ENCODE results near the gene UPF2. TPM values are rescaled to one million over a fixed set of nuclear protein-coding genes. Genes with fewer than 3 reads are reported as not detected.
A peak's percentile ranks its signal among the peaks of the same experiment; 100 is the strongest.

Gene UPF2
- total and polyA plus RNA-seq, 2 of the 13 experiments (the other 11 are each of a cell fraction or from before 2014, with no cell fraction given) = 6.2 to 14.5 TPM

DNA sequence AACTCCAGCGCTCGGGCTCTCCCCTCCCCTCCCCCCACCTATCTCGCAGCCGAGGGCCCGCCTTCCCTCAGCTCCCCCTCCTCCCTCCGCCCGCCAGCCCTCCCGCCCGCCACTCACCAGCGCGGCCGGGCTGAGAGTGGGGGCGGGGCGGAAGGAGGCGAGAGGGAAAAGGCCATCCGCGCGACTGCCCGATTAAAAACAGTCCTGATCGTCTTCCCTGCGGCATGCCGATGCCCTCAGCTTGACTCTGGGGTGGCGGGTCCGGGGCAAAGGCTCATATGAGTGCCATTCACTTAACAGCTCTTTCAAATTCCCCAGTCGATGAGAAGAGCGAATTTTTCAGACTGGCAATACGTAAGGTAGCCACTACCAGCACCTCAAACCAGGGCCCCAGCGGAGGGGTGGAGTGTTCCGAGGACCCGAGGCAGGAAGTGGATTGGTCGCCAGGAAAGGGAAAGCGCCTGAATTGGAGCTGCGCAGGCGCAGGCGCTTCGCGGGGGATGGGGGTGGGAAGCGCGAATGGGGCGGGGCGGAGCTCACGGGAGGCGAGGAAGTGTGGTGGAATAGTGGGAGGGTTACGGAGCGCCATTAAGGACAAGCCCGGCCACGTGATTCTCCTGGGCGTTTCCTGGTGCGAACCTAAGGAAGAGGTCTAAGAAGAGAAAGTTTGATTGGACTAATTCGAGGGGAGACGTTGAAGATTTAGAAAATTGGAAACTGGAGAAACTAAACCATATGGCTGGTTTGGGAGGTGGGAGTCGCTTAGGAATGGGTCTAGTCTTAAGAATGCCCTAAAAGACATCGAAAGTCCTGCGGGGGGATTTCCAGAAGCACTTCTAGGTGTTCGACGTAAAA lies at the start of gene UPF2 (continued):
- TF ChIP-seq, protein P1, sequence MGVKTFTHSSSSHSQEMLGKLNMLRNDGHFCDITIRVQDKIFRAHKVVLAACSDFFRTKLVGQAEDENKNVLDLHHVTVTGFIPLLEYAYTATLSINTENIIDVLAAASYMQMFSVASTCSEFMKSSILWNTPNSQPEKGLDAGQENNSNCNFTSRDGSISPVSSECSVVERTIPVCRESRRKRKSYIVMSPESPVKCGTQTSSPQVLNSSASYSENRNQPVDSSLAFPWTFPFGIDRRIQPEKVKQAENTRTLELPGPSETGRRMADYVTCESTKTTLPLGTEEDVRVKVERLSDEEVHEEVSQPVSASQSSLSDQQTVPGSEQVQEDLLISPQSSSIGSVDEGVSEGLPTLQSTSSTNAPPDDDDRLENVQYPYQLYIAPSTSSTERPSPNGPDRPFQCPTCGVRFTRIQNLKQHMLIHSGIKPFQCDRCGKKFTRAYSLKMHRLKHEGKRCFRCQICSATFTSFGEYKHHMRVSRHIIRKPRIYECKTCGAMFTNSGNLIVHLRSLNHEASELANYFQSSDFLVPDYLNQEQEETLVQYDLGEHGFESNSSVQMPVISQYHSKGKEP (CRISPR knock-in tag; IDR thresholded peaks at IDR 0.05) = no peak
- TF ChIP-seq PRMT3 (CRISPR knock-in tag; IDR thresholded peaks at IDR 0.05; ENCODE audit: borderline replicate concordance, low read depth) = no peak
- TF ChIP-seq, protein P2, sequence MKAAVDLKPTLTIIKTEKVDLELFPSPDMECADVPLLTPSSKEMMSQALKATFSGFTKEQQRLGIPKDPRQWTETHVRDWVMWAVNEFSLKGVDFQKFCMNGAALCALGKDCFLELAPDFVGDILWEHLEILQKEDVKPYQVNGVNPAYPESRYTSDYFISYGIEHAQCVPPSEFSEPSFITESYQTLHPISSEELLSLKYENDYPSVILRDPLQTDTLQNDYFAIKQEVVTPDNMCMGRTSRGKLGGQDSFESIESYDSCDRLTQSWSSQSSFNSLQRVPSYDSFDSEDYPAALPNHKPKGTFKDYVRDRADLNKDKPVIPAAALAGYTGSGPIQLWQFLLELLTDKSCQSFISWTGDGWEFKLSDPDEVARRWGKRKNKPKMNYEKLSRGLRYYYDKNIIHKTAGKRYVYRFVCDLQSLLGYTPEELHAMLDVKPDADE (CRISPR knock-in tag; IDR thresholded peaks at IDR 0.05) = no peak
- TF ChIP-seq, protein P3, sequence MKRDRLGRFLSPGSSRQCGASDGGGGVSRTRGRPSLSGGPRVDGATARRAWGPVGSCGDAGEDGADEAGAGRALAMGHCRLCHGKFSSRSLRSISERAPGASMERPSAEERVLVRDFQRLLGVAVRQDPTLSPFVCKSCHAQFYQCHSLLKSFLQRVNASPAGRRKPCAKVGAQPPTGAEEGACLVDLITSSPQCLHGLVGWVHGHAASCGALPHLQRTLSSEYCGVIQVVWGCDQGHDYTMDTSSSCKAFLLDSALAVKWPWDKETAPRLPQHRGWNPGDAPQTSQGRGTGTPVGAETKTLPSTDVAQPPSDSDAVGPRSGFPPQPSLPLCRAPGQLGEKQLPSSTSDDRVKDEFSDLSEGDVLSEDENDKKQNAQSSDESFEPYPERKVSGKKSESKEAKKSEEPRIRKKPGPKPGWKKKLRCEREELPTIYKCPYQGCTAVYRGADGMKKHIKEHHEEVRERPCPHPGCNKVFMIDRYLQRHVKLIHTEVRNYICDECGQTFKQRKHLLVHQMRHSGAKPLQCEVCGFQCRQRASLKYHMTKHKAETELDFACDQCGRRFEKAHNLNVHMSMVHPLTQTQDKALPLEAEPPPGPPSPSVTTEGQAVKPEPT (CRISPR knock-in tag; IDR thresholded peaks at IDR 0.05; ENCODE audit: low read depth) = no peak
- TF ChIP-seq MXD4 (CRISPR knock-in tag; IDR thresholded peaks at IDR 0.05) = peak; percentile 48; the same call in 1 of the 2 replicates
- no peak for TF ChIP-seq HNRNPH1 (optimal IDR thresholded peaks at IDR 0.05; ENCODE audit: low read depth, low read length)
- no peak for TF ChIP-seq ZNF282 (IDR thresholded peaks at IDR 0.05; ENCODE audit: partially characterized antibody)
- TF ChIP-seq SOX5 (CRISPR knock-in tag; IDR thresholded peaks at IDR 0.05; ENCODE audit: borderline replicate concordance) = 0 out of 2 replicates have a peak, but pooled peaks have one; percentile 10
- TF ChIP-seq ZSCAN12 (CRISPR knock-in tag; IDR thresholded peaks at IDR 0.05) = no peak
- TF ChIP-seq JDP2 (CRISPR knock-in tag; IDR thresholded peaks at IDR 0.05; ENCODE audit: borderline replicate concordance) = no peak
- no peak for TF ChIP-seq ZNF660 (CRISPR knock-in tag; IDR thresholded peaks at IDR 0.05; ENCODE audit: borderline replicate concordance, low read depth)
- no peak for TF ChIP-seq REXO4 (CRISPR knock-in tag; IDR thresholded peaks at IDR 0.05; ENCODE audit: borderline replicate concordance)
- TF ChIP-seq, protein P4, sequence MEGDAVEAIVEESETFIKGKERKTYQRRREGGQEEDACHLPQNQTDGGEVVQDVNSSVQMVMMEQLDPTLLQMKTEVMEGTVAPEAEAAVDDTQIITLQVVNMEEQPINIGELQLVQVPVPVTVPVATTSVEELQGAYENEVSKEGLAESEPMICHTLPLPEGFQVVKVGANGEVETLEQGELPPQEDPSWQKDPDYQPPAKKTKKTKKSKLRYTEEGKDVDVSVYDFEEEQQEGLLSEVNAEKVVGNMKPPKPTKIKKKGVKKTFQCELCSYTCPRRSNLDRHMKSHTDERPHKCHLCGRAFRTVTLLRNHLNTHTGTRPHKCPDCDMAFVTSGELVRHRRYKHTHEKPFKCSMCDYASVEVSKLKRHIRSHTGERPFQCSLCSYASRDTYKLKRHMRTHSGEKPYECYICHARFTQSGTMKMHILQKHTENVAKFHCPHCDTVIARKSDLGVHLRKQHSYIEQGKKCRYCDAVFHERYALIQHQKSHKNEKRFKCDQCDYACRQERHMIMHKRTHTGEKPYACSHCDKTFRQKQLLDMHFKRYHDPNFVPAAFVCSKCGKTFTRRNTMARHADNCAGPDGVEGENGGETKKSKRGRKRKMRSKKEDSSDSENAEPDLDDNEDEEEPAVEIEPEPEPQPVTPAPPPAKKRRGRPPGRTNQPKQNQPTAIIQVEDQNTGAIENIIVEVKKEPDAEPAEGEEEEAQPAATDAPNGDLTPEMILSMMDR (CRISPR knock-in tag; IDR thresholded peaks at IDR 0.05) = no peak
- TF ChIP-seq ZNF121 (CRISPR knock-in tag; IDR thresholded peaks at IDR 0.05) = no peak
- TF ChIP-seq ZNF563 (CRISPR knock-in tag; IDR thresholded peaks at IDR 0.05) = peak; percentile 34; the same call in 1 of the 2 replicates
- TF ChIP-seq ZNF431 (CRISPR knock-in tag; IDR thresholded peaks at IDR 0.05; ENCODE audit: borderline replicate concordance, low read depth) = no peak
- no peak for TF ChIP-seq ATF7-NPFF (CRISPR knock-in tag; IDR thresholded peaks at IDR 0.05; ENCODE audit: low read depth)
- no peak for TF ChIP-seq ZNF510 (CRISPR knock-in tag; IDR thresholded peaks at IDR 0.05; ENCODE audit: low read depth)
- no peak for TF ChIP-seq MAFG (CRISPR knock-in tag; IDR thresholded peaks at IDR 0.05)
- TF ChIP-seq ZNF451 (CRISPR knock-in tag; IDR thresholded peaks at IDR 0.05) = peak; percentile 66; the same call in 1 of the 2 replicates
- no peak for TF ChIP-seq EZH2 (conservative IDR thresholded peaks at IDR 0.05; ENCODE audit: low read depth, low read length)
- no peak for TF ChIP-seq ZNF558 (CRISPR knock-in tag; IDR thresholded peaks at IDR 0.05; ENCODE audit: borderline replicate concordance)
- TF ChIP-seq ZNF350 (CRISPR knock-in tag; IDR thresholded peaks at IDR 0.05; ENCODE audit: borderline replicate concordance, low read depth) = peak; percentile 35; the same call in 1 of the 2 replicates
